K562 treated with DMSO at 1 percent for 4 hours (cell line): ENCODE measurements around the gene ETF1. TPM values are rescaled to one million over a fixed set of nuclear protein-coding genes. Genes with fewer than 3 reads are reported as not detected.

ENCODE experiments used
- total RNA-seq: library from RNA; unstranded; fragments of 300-600 nt; gene quantifications from 2 replicates; pipeline ENCODE4 v1.2.3, GENCODE V29; 2022; ENCODE audit not compliant: insufficient read depth

The ETF1 gene
- total RNA-seq: 65.8 and 74.6 TPM in 2 replicates

GRCh38 chr5:138542956-138543729 lies at the start of gene ETF1:
Gene ETF1, minus strand, starts transcription at chr5:138543236. Its CDS starts 318 bp downstream, at chr5:138542918.

GRCh38 chr5:138575194-138576015 lies 32.4 kb upstream of the ETF1 start, which contains the start of gene HSPA9:
Gene HSPA9, minus strand, starts transcription at chr5:138575401. Its CDS starts 83 bp downstream, at chr5:138575318.

GRCh38 chr5:138465261-138466124 lies 77.5 kb downstream of the ETF1 start, which contains the start of gene EGR1:
Gene EGR1, plus strand, starts transcription at chr5:138465479. Its CDS starts 283 bp downstream, at chr5:138465762.

Other genes starting within 250 kb of the ETF1 start
- gene CDC25C, start 211.4 kb downstream of the ETF1 start, total RNA-seq: 28.6 and 31.7 TPM in 2 replicates
- 54.5 and 66.4 TPM in 2 replicates for gene FAM53C, start 205.0 kb downstream of the ETF1 start, total RNA-seq
- 31.9 and 38.6 TPM in 2 replicates for gene KDM3B, start 190.6 kb downstream of the ETF1 start, total RNA-seq
- 0.68 TPM in 2 replicates for gene REEP2, start 104.2 kb downstream of the ETF1 start, total RNA-seq
- gene EGR1, start 77.8 kb downstream of the ETF1 start, total RNA-seq: 16.1 and 18.2 TPM in 2 replicates
- 326 and 330 TPM in 2 replicates for gene HSPA9, start 32.2 kb upstream of the ETF1 start, total RNA-seq
- gene CTNNA1, start 210.2 kb upstream of the ETF1 start, total RNA-seq: 126 and 131 TPM in 2 replicates